Activated naive CD4-positive, alpha-beta T cell treated with anti-CD3 and anti-CD28 coated beads, Interleukin-2, amount 10 ng/mL, durations not matched to agents 7 days and 5 days (primary cell): ENCODE results near the gene VPS13D.
"Not testable (repeated sequence)": the region's sequence is repeated elsewhere in the genome, so short reads cannot be mapped to it uniquely, and the experiment has no call there.

Experiments
- CTCF ChIA-PET: fragments of 350-600 bp; sonication (Branson Sonifier 250); formaldehyde crosslinking; loops from one replicate; lab custom pipeline; 2021; ENCODE audit warnings: antibody characterized with exemption; lab: Charles Lee
- DNase-seq: peaks from one replicate; pipeline ENCODE4 v3.0.0-alpha.2; 2020
- H3K27ac Mint-ChIP-seq: one replicate; pipeline ENCODE4 v1.8.0; 2021; ENCODE audit warnings: mild to moderate bottlenecking, moderate library complexity, mixed read lengths
- H3K27me3 Mint-ChIP-seq: one replicate; pipeline ENCODE4 v1.8.0; 2021; ENCODE audit warnings: mild to moderate bottlenecking, mixed read lengths
- H3K36me3 Mint-ChIP-seq: one replicate; pipeline ENCODE4 v1.8.0; 2021; ENCODE audit warnings: mixed read lengths
- H3K4me1 Mint-ChIP-seq: one replicate; pipeline ENCODE4 v1.8.0; 2021; ENCODE audit warnings: mixed read lengths
- H3K4me3 Mint-ChIP-seq: one replicate; pipeline ENCODE4 v1.8.0; 2021; ENCODE audit warnings: mild to moderate bottlenecking, moderate library complexity, mixed read lengths
- H3K9me3 Mint-ChIP-seq: one replicate; pipeline ENCODE4 v1.8.0; 2021; ENCODE audit warnings: mixed read lengths

VPS13D gene

DNA sequence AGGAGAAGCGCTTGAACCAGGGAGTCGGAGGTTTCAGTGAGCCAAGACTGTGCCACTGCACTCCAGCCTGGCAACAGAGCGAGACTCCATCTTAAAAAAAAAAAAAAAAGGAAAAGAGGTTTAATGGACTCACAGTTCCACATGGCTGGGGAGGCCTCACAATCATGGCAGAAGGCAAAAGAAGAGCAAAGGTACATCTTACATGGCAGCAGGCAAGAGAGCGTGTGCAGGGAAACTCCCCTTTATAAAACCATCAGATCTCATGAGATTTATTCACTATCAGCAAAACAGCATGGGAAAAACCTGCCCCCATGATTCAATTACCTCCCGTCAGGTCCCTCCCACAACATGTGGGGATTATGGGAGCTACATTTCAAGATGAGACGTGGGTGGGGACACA lies 5.7 kb upstream of the VPS13D start:
- CTCF ChIA-PET = interaction anchor here (1.6 kb wide), 1 partner anchor 100 kb away, joined by 5 read pairs; no protein-coding TSS in a partner anchor
- not testable (repeated sequence) for H3K4me1 Mint-ChIP-seq, H3K36me3 Mint-ChIP-seq, H3K27ac Mint-ChIP-seq, H3K9me3 Mint-ChIP-seq, DNase-seq, H3K4me3 Mint-ChIP-seq
- peaks cover 44% of the 10 kb centered on the region for H3K27me3 Mint-ChIP-seq

DNA sequence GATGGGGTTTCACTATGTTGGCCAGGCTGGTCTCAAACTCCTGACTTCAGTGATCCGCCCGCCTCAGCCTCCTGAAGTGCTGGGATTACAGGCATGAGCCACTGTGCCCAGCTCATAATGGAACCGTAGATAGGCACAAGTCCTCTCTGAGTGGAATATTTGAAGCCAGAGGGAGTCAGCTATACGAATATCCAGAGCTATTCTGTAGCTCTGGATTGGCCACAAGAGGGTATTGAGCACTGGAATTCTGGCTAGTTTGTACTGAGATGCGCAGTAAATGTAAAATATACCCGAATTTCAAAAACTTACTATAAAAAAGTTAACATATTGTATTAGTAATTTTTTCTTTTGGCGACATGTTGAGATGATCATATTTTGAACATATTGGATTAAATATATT lies 851 bp upstream of the VPS13D start:
- Mint-ChIP-seq H3K27ac (no peak overlapping the region), H3K4me1 (peaks cover 19% of the 10 kb centered on the region), H3K4me3 (peak overlapping the region; percentile 71), H3K9me3 (no peaks in the 10 kb centered on the region), H3K36me3 (no peaks in the 10 kb centered on the region), H3K27me3 (peaks cover 23% of the 10 kb centered on the region)
- CTCF ChIA-PET = interaction anchor here (0.8 to 2.2 kb wide), 9 partner anchors 10 to 430 kb away, joined by 3 to 9 read pairs (median 4); no protein-coding TSS in a partner anchor
- DNase-seq = no peak

- Mint-ChIP-seq H3K4me1 (peaks cover 19% of the 10 kb centered on the region), H3K9me3 (no peaks in the 10 kb centered on the region), H3K27me3 (peaks cover 19% of the 10 kb centered on the region), H3K36me3 (no peaks in the 10 kb centered on the region), H3K27ac (peak overlapping the region; percentile 49), H3K4me3 (peak overlapping the region; percentile 71)
- CTCF ChIA-PET = interaction anchor here (0.8 to 2.2 kb wide), 6 partner anchors 11 to 105 kb away, joined by 3 to 9 read pairs (median 4); no protein-coding TSS in a partner anchor
- no peak for DNase-seq
Observed at GRCh38 chr1:12229386-12229834, 420 bp upstream of the VPS13D start.

DNA sequence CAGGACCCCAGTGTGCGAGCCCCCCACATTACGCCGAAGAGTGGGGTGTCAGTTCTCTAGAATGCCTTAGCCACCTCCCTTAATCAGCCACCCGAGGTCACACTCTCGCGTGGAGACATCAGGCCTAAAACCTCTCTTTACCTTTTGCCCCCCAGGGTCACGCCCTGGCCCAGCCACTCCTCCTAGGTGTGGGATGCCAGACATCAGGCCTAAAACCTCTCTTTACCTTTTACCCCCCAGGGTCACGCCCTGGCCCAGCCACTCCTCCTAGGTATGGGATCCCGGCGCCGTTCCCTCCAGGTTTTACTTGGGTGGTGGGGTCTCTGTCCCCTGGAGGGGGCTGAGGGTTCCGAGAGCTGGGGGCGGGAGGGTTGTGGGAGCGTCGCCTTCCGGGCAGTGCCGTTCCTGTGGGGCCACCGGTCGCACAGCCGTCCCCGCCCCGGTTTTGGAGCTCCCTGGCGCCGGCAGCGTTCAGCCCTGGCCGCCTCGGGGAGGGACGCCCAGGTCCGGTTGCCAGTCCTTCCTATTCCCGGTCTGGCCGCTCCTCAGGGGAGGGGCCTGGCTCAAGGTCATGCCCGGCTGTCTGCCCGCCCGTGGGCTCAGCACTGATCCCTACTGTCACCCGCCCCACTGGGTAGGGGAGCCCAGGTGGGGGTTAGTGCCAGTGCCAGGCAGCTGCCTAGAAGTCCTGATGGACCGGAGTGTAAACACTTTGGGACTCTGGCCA lies 882 bp downstream of the VPS13D start:
- Mint-ChIP-seq H3K27ac (peak overlapping the region; percentile 81), H3K36me3 (peaks cover 7% of the 10 kb centered on the region), H3K4me1 (peaks cover 19% of the 10 kb centered on the region), H3K27me3 (peaks cover 15% of the 10 kb centered on the region), H3K9me3 (no peaks in the 10 kb centered on the region), H3K4me3 (peak overlapping the region; percentile 86)
- CTCF ChIA-PET = interaction anchor here (1.5 kb wide), 1 partner anchor 106 kb away, joined by 3 read pairs; no protein-coding TSS in a partner anchor
- peak; percentile 37 for DNase-seq

DNA sequence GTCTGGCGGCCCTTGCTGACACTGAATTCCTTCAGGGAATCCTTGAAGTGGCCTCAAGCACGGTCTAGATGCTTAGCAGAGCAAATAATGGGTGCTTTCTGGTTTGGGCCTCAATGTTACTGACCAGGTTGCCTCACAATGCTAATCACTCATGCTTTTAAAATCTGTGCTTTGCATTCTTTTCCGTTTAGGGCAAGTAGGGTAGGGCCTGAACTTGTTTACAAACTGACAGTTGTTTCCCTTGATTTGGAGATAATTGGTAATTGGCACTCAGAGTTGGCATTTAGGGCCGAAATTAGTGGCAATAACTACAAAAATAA lies 1.4 kb downstream of the VPS13D start:
- H3K4me1 Mint-ChIP-seq = peaks cover 19% of the 10 kb centered on the region
- CTCF ChIA-PET = interaction anchor here (1.5 kb wide), 1 partner anchor 107 kb away, joined by 3 read pairs; no protein-coding TSS in a partner anchor
- H3K27ac Mint-ChIP-seq = peak overlapping the region; percentile 10
- H3K9me3 Mint-ChIP-seq = no peaks in the 10 kb centered on the region
- H3K4me3 Mint-ChIP-seq = peak overlapping the region; percentile 86
- no peak for DNase-seq
- H3K36me3 Mint-ChIP-seq = peaks cover 12% of the 10 kb centered on the region
- peaks cover 10% of the 10 kb centered on the region for H3K27me3 Mint-ChIP-seq

DNA sequence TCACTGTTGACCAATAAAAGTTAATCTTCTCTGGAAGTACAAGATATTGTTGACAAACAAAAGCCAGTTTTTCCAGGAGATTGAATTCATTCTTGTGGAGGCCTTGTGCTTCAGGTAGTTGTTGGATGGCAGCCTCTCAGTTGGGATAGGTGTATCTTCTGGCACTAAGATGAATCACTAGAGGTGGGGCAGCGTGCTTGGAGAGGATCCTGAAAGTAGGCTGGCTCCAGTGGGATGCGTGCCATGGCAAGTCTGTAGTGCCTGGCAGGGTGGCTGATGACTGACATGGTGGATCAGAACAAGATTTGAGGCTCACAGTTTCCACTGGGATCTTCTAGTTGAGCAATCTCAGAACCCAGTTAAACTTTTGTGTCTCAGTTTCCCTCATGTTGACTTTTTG lies 2.4 kb downstream of the VPS13D start:
- Mint-ChIP-seq H3K36me3 (peaks cover 15% of the 10 kb centered on the region), H3K9me3 (no peaks in the 10 kb centered on the region), H3K4me1 (peaks cover 19% of the 10 kb centered on the region), H3K4me3 (peak overlapping the region; percentile 18), H3K27ac (no peak overlapping the region), H3K27me3 (peaks cover 9% of the 10 kb centered on the region)
- CTCF ChIA-PET = interaction anchor here (1.5 kb wide), 1 partner anchor 107 kb away, joined by 3 read pairs; no protein-coding TSS in a partner anchor
- no peak for DNase-seq

GRCh38 chr1:12244078-12244477 lies 14.2 kb downstream of the VPS13D start:
- CTCF ChIA-PET = interaction anchor here (0.7 to 4.7 kb wide), 6 partner anchors 9 to 138 kb away, joined by 3 to 36 read pairs (median 7); no protein-coding TSS in a partner anchor
- H3K4me1 Mint-ChIP-seq = no peaks in the 10 kb centered on the region
- peak; percentile 38 for DNase-seq
- H3K36me3 Mint-ChIP-seq = peaks cover 29% of the 10 kb centered on the region
- H3K4me3 Mint-ChIP-seq = no peak overlapping the region
- no peaks in the 10 kb centered on the region for H3K27me3 Mint-ChIP-seq
- H3K27ac Mint-ChIP-seq = no peak overlapping the region
- no peaks in the 10 kb centered on the region for H3K9me3 Mint-ChIP-seq

DNA sequence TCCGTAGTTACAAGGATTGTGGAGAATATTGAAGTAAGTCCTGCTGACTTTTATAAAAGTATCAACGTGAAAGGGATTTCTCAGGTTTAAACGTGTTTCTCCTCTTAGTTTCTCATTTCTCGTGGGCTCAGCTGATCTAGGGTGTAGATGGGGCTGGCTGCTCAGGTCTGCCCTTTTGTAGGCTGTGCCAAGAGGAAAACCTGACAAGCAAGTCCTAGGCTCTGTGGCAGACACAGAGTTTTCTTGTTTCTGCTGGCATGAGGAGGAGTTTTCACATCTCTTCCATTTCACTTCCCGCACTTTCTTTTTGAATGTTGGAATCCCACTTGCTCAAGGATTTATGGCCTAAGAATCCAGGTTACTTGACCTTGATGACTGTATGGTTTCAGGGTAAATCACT lies 14.8 kb downstream of the VPS13D start:
- no peak overlapping the region for H3K4me3 Mint-ChIP-seq

DNA sequence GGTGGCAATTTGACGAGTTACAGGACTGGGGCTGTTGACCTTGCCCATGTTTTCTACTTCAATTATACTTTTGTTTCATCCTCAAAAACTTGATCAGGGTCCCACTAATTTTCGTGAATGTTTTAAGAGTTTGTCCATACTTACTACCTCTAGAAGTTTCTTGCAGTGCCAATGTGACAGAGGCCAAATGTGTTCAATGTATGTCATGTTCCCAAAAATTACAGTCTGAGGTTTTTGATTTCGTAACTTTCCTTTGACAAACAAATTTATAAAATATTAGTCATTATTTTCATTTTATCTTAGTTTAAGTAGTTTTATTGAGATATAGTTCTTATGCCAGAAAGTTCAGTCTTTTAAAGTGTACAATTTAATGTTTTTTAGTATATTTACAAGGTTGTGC lies 15.3 kb downstream of the VPS13D start:
- no peak overlapping the region for H3K4me3 Mint-ChIP-seq
- DNase-seq = no peak
- H3K9me3 Mint-ChIP-seq = no peaks in the 10 kb centered on the region
- CTCF ChIA-PET = interaction anchor here (0.6 to 4.7 kb wide), 6 partner anchors 11 to 170 kb away, joined by 3 to 36 read pairs (median 9); no protein-coding TSS in a partner anchor
- H3K4me1 Mint-ChIP-seq = no peaks in the 10 kb centered on the region
- H3K36me3 Mint-ChIP-seq = peaks cover 39% of the 10 kb centered on the region
- H3K27me3 Mint-ChIP-seq = no peaks in the 10 kb centered on the region
- H3K27ac Mint-ChIP-seq = no peak overlapping the region

More for the DNA sequence above, 14.8 kb downstream of the VPS13D start:
- peaks cover 34% of the 10 kb centered on the region for H3K36me3 Mint-ChIP-seq
- H3K4me1 Mint-ChIP-seq = no peaks in the 10 kb centered on the region
- no peaks in the 10 kb centered on the region for H3K27me3 Mint-ChIP-seq
- H3K9me3 Mint-ChIP-seq = no peaks in the 10 kb centered on the region
- no peak overlapping the region for H3K27ac Mint-ChIP-seq
- CTCF ChIA-PET = interaction anchor here (0.6 to 4.7 kb wide), 7 partner anchors 10 to 170 kb away, joined by 3 to 36 read pairs (median 3); no protein-coding TSS in a partner anchor
- no peak for DNase-seq

DNA sequence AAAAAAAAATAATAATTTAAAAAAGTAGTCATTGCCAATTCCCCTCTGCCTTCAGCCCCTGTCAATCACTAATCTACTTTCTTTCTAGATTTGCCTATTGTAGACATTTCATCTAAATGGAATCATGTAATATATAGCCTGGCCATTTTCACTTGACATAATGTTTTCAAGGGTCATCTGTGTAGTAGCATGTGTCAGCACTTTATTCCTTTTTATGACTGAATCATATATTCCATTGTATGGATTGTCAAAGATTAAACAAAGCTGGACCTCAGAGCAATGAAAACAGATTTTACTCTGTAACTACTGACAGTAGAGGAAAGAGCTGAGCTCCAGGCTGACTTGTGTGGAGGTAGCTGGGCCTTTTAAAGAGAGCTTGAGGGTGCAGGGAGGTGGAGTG lies 15.9 kb downstream of the VPS13D start:
- Mint-ChIP-seq H3K27ac (no peak overlapping the region), H3K4me1 (no peaks in the 10 kb centered on the region), H3K4me3 (no peak overlapping the region), H3K27me3 (no peaks in the 10 kb centered on the region), H3K9me3 (no peaks in the 10 kb centered on the region), H3K36me3 (peaks cover 39% of the 10 kb centered on the region)
- CTCF ChIA-PET = interaction anchor here (1.3 to 4.7 kb wide), 3 partner anchors 11 to 138 kb away, joined by 7 to 36 read pairs (median 16); no protein-coding TSS in a partner anchor
- DNase-seq = no peak

- Mint-ChIP-seq H3K27me3 (no peaks in the 10 kb centered on the region), H3K9me3 (no peaks in the 10 kb centered on the region), H3K27ac (peak overlapping the region; percentile 42), H3K36me3 (peaks cover 43% of the 10 kb centered on the region), H3K4me3 (no peak overlapping the region), H3K4me1 (no peaks in the 10 kb centered on the region)
- DNase-seq = no peak
- CTCF ChIA-PET = interaction anchor here (4.7 kb wide), 1 partner anchor 122 kb away, joined by 36 read pairs; no protein-coding TSS in a partner anchor
Observed at GRCh38 chr1:12246584-12246983, 16.8 kb downstream of the VPS13D start.

GRCh38 chr1:12249181-12249580 lies 19.4 kb downstream of the VPS13D start:
- Mint-ChIP-seq H3K27me3 (no peaks in the 10 kb centered on the region), H3K4me3 (no peak overlapping the region), H3K27ac (no peak overlapping the region), H3K36me3 (peaks cover 45% of the 10 kb centered on the region), H3K4me1 (no peaks in the 10 kb centered on the region), H3K9me3 (no peaks in the 10 kb centered on the region)
- no peak for DNase-seq
- CTCF ChIA-PET = interaction anchor here (0.8 to 1.6 kb wide), 2 partner anchors 125 to 410 kb away, joined by 4 to 7 read pairs; no protein-coding TSS in a partner anchor

DNA sequence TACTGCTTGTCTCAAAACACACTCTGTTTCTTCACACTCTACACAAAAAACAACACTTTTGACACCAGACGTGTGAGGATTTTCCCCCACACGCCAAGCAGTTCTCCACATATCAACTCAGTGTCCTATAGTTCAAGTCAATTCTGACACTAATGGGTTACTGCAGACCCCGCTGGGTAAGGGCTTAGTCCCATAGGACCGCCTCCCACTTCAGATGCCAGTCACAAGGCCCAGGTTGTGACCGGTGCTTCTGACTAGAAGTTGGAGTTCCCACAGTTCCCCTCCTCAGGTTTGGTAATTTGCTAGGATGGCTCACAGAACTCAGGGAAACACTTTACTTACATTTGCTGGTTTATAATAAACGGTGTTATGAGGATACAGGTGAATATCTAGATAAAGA lies 19.9 kb downstream of the VPS13D start:
- DNase-seq = no peak
- Mint-ChIP-seq H3K9me3 (no peaks in the 10 kb centered on the region), H3K4me3 (no peak overlapping the region), H3K36me3 (peaks cover 42% of the 10 kb centered on the region), H3K4me1 (no peaks in the 10 kb centered on the region), H3K27me3 (no peaks in the 10 kb centered on the region), H3K27ac (no peak overlapping the region)
- CTCF ChIA-PET = interaction anchor here (0.8 kb wide), 1 partner anchor 409 kb away, joined by 4 read pairs; no protein-coding TSS in a partner anchor

DNA sequence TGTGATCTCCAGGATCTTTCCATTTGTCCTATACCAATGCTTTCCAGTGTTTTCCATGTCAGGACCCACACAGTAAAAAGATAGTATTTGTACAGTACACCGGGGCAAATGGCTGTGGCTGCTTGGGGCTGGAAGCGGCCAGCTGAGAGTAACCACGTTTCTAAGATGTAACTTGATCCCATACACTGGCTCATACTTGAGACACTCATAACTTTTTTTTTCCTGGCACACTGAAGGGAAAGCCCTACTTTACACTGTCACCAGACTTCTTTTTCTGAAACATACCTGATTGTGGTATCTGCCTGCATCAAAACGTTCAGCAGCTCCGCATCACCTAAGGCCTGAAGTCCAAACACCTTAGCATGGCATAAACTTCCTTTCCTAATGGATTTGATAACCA lies 21.6 kb downstream of the VPS13D start:
- H3K27ac Mint-ChIP-seq = no peak overlapping the region
- no peaks in the 10 kb centered on the region for H3K9me3 Mint-ChIP-seq
- DNase-seq = no peak
- CTCF ChIA-PET = interaction anchor here (0.9 to 1.4 kb wide), 2 partner anchors 55 to 408 kb away, joined by 4 to 5 read pairs; no protein-coding TSS in a partner anchor
- H3K27me3 Mint-ChIP-seq = no peaks in the 10 kb centered on the region
- H3K4me1 Mint-ChIP-seq = no peaks in the 10 kb centered on the region
- no peak overlapping the region for H3K4me3 Mint-ChIP-seq
- peaks cover 39% of the 10 kb centered on the region for H3K36me3 Mint-ChIP-seq
